ENCODE data around the gene FPR3.
"Not testable (repeated sequence)": the region's sequence is repeated elsewhere in the genome, so short reads cannot be mapped to it uniquely, and the experiment has no call there.

Gene FPR3

DNA sequence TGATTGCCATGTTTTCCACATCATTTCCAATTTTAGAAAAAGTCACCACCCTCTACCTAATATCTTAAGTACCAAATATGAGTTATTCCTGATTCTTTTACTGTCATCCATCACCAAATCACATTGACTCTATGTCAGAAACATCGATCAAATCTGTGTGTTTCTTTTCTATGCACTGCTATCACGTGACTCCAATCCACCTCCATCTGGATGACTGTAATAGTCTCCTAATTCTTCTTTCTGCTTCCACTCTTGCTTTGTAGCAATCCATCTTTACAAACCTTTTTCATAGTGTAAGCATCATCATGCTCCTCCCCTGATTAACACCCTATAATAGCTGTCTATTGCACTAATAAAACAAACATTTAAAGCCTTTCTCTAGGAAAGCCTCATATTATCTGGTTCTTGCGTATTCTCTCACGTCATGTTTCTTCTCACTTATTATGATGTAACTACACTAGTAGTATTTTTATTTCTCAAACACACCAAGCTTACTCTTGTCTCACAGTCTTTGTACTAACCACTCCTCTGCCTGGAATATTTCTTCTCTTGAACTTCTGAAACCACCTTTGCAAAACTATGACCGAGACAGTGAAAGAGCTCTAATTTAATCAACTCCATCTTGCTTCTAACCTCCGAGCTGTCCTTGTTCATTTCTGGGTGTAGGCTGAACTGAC, 10.7 kb upstream of the FPR3 start:
- FAIRE-seq = no peak

DNA sequence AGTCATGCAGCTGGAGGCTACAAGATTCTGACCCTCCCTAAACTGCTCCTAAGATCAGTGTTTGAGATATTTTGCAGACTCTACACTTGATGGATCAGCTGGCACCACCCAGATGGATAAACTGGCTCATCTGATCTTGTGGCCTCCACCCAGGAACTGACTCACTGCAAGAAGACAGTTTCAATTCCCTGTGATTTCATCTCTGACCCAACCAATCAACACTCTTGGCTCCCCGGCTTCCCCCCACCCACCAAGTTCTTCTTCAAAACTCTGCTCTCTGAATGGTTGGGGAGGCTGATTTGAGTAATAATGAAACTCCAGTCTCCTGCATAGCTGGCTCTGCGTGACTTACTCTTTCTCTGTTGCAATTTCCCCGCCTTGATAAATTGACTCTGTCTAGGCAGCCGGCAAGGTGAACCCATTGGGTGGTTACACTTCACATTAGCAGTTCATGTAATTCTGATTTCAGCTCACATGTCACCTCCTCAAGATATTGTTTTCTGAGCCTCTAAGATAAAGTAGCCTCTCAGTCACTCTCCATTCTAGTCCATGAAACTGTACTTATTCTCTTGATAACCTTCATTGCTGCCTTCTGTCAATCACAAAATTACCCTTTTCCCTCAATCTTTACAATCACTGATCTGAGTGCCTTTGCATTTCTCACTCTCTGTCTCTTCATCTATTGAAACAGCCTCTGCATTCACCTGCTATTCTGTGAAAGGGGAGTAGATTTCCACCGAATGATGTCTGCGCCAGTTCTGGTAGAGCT, 9.9 kb upstream of the FPR3 start:
- no peak for FAIRE-seq

DNA sequence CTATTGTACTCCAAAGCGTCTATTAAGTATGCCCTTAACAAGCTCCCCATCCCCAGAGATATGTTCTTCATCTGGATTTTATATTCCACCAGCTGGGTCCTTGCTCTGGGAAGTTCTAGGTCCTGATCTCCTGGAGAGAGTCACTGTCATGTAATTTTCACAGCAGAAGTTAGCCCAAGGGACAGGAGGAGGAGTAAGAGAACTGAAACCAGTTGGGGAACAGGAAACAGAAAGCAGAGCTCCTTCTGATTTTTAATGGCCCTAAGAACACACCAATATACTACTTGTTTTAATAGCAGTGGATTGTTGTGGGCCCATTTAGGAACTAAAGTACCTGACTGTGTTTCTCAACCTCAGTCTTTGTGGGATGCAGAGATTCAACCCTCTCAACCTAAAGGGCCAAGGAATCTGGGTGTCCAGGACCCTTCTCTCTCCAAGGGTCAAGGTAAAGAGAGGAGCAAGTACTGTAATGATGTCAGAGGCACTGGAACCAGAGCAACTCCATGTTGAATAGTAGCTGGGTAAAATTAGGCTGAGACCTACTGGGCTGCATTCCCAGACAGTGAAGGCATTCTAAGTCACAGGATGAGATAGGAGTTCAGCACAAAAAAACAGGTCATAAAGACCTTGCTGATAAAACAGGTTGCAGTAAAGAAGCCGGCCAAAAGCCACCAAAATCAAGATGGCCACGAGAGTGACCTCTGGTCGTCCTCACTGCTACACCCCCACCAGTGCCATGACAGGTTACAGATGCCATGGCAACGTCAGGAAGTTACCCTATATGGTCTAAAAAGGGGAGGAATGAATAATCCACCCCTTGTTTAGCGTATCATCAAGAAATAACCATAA, 8.1 kb upstream of the FPR3 start:
- no peak for FAIRE-seq

DNA sequence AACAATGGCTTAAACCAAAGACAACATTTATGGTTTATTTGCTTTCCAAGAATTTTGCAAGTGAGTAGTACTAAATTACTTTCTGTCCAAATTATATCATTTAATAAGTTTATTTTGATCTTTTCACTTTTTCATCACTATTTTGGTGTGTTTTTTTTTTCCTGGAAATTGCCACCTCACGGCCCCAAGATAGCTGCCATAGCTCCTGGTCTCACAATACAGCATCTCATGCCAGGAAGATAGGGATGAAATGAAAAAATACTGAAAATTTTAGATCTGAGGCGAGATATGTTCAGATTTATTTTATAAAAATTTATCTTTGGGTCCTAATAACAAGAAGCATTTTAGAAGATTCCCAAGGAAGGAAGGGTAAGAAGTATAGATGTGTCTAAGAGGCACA, 6.9 kb upstream of the FPR3 start:
- no peak for FAIRE-seq

DNA sequence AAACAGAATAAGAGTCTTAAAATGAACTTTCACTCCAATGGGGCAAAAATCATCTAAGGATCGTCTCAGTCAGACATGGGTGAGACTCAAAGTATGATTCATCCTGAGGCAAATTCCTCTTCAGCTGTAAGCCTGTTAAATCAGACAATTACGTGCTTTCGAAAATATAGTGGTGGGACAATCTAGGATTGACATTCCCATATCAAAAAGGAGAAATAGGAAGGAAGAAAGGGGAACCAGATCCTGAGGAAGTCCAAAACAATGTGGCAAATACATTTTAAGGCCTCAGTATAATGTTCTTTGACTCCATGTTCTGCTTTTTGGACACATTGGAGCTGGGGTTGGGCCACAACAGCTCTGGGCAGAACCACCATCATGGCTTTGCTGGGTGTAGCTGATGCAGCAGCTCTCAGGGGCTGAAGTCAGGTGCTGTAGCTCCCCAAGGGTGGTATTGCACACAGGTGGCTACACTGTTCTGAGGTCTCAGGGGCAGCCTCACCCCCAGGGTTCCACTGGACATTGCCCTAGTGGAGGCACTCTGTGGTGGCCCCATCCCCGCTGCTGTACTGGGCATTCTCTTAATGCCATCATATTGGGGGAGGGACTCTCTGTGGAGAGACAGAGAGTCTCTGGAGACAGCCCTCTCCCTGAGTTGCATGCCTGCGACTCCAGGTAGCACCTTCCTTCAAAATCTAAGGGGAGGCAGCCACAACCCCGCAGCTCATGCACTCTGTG, 5.7 kb upstream of the FPR3 start:
- no peak for FAIRE-seq

DNA sequence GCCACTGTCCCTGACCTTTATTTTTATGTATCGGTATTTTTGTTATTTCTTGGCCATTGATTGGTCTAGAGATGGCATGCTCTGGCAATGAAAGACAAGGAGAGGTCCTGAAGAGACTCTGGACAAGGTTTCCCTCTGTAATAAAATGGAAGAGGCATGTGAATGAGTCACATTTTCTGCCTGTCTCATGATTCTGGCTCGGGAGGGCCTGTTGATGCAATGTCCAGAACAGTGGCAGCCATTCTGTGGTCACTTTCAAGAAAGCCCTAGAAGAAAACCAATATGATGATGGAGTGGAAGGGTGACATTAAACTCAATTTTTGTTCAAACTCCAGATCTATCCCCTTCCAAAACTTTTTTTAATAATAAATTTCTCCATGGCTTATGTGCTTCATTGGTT, 2.0 kb upstream of the FPR3 start:
- FAIRE-seq = no peak

DNA sequence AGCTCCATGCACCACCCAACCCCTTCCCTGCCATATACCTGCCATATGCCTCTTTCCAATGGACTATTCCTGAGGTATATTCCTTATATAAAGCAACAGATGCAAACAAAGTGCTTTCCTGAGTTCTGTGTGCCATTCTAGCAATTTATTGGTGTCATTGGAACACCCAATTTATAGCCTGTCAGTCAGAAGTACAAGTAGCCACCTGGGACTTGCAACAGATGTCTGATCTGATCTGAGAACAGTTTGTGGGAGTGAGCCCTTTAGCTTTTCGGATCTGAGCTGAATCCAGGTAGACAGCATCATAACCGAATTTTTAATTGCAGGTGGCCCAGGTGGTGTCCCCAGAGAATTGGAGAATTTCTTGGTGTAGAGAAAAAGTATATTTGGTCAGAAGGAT, 963 bp upstream of the FPR3 start:
- FAIRE-seq = no peak

DNA sequence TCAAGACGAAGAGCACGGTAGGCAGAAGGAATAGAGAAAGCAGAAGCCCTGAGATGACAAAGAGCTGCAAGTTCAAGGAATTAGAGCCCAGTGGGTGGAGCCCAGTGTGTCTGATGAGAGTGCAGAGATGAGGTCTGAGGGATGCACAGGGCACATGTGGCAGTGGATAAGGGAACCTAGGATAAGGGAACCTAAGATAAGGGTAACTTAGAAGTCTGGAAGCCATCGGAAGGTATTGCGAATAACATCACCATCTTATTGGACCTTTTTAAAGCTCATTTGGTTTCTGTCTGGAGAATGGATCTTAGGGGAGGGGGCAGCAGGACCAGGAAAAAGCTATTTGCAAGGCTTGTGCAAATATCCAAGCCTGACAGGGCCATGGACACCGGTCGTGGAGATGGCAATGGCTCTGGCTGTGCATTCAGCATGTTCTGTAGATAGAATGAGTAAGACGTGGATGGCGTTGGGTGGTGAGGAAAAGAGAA, 1.3 kb downstream of the FPR3 start:
- no peak for FAIRE-seq

DNA sequence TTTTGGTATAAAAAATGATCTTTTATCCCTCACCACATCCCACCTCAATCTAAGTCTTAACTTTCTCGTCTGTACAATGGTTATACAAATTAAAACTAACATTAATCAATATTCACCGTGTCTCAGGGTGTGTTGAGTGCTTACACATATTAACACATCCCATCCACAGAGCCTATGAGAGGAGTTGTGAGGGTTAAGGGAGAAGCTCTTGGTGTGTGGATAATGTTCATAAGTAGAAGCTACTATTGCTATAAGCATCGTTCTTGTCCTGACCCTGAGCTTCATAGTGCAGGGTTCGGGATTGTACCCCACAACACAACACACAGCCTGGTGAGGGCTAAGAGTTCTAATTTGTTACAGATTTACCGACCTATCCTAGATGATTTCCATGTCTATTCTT, 2.5 kb downstream of the FPR3 start:
- no peak for FAIRE-seq

DNA sequence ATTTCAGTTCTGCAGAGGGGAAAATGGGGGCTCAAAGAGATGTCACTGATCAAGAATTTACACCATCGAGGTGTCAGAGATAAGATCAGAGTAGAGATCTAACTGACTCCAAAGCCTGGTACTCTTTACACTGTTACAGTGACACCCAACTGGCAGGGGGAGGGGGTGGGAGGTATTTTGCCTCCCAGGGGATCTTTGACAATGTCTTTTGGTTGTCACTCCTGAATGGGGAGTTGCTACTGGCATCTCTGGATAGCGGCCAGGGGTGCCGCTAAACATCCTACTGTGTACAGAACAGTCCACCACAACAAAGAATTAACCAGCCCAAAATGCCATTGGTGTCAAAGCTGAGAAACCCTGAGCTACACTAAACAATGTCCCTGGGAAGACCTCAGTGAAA, 3.1 kb downstream of the FPR3 start:
- FAIRE-seq = no peak

DNA sequence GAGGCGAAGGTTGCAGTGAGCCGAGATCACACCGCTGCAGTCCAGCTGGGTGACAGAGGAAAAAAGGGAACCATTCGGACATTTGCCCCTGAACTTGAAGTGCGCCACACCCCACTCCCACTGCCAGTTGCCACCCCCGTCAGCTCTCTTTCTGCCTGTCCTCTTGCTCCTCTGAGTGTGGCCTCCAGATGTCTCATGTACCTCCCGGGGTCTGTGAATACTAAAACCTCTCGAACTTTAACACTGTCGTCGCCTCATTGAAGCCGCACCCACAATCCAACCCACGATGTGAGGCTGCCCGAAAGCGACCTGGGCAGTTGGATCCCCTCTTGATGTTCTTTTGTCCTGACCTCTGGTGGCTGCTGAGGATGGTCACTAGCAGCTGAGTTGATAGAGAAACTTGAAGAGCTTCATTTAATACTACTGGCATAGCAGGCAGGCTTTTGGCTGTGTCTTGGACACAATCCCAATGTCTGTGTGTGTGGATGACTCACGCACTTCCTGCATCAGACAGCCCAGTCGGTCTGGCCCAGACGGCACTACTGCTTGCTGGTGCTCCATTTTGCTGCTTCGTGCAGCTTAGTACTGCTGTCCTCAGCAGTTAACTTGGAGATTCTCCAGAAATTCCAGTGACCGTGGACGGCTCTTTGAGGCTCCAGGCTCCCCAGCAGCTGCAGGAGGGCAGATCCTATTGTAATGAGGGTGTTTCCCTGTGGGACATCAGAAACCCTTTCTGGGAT, 4.2 kb downstream of the FPR3 start:
- no peak for FAIRE-seq

DNA sequence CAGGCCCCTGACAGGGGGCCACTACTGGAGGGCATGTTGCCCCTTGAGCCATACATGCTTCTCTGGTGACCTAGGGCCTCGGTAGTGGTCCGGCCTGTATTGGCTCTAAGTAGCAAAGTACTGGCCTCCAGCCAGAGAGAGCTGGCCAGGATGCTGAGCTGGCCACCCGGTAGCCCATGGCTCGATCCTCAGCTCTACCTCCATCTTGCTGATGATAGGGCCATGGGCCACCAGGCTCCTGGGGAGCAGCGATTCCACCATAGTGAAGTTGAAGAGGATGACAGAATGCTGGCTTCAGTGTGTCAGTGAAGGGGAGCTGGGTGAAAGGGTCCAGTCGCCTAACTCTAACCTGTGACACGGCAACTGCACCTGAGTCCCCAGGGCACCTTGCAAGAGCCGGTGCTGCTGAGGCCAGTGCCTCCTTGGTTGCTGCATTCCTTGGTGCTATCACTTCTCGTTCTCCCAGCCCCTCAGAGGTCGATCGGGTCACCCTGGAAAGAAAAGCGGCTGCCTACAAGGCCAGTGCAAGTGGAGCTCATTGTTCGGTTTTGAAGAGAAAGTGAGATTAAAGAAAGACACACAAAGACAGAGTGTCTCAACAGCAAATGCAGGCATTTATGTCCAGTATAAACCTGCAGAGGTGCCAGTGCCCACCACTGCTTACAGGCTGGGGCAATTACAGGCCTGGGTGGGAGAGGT, 5.0 kb downstream of the FPR3 start:
- FAIRE-seq = no peak

DNA sequence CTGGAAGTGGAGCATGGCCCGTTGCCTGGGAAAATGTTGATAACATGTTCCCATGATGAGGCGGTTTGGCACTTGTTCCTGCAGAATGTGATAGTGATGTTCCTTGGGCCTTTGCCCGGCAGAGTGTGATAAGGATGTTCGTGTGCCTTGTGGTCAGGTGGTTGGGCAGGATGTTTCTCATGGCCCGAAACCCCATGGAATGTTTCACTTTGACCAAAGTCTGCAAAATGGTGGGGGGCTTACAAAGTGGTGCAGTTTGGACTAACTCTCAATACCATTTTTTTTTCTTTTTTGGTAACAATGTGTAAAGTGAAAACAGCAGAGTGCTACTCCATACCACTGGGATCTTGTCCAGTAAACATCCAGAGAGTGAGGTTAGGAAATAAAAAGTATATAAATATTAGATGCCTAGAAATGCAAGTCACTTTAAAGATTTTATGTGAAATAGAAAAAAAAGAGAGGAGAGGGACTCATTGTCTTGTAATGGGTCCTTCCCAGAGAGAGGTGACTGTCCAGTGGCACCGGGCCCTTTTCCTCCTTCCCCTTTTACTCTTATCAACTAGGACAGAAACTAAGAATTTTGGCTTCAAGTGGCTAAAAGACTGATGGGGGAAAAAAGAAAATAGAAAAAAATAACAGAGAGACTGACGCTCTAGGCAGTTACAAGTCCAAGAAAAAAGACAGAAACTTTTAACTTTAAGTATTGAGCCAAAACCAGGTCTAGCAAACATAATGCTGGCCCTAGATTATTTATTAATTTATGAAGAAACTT, 5.7 kb downstream of the FPR3 start:
- no peak for FAIRE-seq

DNA sequence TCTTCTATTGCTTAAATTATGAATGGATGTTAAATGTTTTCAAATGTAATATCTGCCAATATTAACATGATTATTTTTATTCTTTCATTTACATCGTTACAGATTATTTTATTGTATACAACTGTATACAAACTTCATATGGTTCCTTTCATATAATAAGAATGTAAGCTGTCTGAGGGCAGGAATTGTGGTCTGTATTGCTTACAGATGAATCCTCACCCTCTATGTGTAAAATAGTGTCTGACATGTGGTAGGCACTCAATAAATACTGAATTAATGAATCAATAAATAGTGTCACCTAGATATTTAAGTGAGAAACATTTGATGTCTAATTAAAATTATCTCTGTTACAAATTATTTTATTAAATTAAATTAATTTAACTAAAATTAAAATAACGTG, 7.8 kb downstream of the FPR3 start:
- no peak for FAIRE-seq

DNA sequence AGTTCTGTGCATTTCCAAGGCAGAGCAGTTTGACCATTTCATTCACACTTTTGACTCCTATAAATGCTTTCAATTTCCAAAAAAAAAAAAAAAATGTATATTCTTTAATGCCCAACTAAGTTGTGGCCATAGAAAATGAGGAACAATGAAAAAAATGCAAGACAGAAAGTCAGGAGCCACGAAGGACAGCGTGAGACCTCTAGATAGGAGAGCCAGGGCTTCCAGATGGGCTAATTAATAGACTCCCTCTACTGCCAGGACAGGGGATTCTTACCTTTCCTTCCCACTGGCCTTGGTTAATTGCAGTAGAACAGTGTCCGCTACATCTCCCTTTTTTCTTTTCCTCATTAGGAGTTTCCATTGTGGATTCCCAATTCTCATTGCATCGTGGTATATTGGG, 8.6 kb downstream of the FPR3 start:
- FAIRE-seq = no peak

DNA sequence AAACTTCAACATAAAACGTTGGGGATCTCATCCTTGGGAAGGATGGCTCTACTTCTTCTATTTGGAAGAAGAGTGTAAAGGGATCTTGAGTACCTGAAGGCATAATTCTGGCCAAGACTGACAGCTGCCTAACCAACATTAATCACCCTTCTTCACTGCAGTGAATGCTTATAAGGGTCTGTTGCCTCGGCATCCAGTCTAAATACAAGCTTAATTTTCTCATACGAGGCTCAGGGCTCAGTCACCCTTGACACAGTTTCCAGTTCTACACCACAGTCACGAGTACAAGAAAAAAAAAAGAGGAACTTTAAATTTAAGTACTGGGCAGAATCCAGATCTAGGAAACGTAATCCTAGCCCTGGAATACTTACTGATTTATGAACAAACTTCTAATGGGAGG, 9.0 kb downstream of the FPR3 start:
- FAIRE-seq = no peak

DNA sequence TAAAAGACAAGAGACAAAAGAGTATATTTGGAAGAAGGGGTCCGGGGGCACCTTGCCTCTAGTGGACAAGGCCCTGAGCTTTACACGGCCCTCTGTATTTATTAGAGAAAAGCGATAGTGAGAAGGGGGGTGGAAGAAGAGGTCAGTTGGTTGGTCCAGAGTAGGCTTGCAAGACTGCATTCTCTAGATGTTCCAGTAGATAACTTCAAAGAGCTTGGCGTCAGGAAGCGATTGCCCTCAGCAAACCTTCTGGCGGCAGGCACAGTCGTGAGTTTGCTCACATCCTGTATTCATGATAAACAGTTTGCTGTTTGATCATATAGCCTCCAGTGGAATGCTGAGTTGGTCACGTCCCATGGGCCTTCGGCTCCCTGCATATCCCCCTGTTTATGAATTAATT, 9.8 kb downstream of the FPR3 start:
- FAIRE-seq = not testable (repeated sequence)

DNA sequence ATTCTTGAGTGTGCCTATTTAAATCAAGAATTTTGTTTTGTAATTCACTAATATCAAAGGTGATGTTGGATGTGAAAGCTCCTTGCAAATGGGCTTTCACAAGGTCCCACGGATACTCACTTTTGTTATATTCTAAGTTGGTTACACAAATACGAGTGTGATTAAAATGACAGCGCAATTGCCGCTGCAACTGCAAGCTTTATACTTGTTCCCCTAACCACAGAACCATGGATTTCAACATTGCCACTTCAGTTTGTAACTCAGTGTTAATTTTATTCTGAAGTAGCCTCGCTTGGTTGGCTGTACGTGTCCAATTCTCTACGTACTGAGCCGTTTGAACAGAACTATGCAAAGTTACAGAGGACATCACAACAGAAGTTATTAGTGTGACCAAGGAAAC, 10.4 kb downstream of the FPR3 start:
- not testable (repeated sequence) for FAIRE-seq

DNA sequence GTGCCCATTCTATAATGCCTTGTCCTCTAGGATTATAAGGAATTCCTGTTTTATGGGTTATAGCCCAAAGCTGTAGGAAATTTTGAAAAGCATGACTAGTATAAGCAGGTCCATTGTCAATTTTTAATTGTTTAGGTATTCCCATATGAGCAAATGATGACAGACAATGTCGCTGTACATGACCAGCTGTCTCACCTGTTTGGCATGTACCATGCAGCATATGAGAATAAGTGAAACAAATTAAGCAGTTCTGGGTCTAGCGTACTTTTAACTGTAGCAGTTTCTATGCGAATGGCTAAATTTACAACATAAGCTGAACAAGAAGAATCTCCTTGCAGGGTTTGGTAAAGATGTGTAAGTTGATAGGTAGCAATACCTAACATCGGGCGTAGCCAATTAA, 11.6 kb downstream of the FPR3 start:
- FAIRE-seq = not testable (repeated sequence)

DNA sequence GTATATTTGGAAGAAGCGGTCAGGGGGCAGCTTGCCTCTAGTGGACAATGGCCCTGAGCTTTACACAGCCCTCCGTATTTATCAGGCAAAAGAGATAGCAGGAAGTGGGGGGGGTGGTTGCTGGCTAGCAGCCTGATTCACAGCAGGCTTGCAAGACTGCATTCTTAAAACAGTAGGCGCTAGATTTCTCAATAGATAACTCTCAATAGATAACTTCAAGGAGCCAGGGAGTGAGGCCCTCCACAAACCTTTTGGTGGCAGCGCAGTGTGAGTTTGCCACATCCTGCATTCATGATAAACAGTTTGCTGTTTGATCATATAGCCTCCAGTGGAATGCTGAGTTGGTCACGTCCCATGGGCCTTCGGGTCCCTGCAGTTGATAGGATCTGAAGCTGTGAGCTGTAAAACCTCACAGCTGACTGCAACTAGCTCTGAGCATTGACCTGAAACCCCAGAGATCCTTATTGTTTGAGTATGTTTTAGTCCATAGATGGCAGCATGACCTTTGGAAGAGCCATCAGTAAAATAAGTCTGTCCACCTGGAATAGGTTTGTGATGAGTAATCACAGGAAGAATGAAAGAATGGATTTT, 12.2 kb downstream of the FPR3 start:
- no peak for FAIRE-seq

Data from colon (tissue), 2 donors.